HCT116 (cell line): ENCODE results near the gene LDLRAD4.

Source experiments
- CBX3 ChIP-seq: IDR thresholded peaks from 2 replicates; pipeline ENCODE4 v1.6.1; 2012; ENCODE audit warnings: low read depth
- CTCF ChIP-seq, 3 experiments: fragments of 200-600 bp in 1 of 3; sonication (generic) in 1 of 3; IDR thresholded peaks in 2 of 3; conservative IDR thresholded peaks in 1 of 3; 2 replicates each; pipeline ENCODE4 v1.5.1; 2012 to 2017; ENCODE audit warnings: low read depth in 2 of 3, low read length in 2 of 3, antibody characterized with exemption in 1 of 3, borderline replicate concordance in 1 of 3, control low read depth in 1 of 3, mild to moderate bottlenecking in 1 of 3, mixed read lengths in 1 of 3, mixed run types in 1 of 3, moderate library complexity in 1 of 3; ENCODE audit not compliant: insufficient read depth in 1 of 3
- EZH2 ChIP-seq: fragments of 200-600 bp; sonication (generic); IDR thresholded peaks from 2 replicates; pipeline ENCODE4 v1.6.1; 2017; ENCODE audit warnings: antibody characterized with exemption, mixed run types
- EZH2phosphoT487 ChIP-seq: fragments of 200-600 bp; IDR thresholded peaks from 2 replicates; pipeline ENCODE4 v1.6.1; 2018; ENCODE audit warnings: antibody characterized with exemption, borderline replicate concordance
- POLR2A ChIP-seq: IDR thresholded peaks from 2 replicates; pipeline ENCODE4 v1.7.0; 2011; ENCODE audit warnings: borderline replicate concordance; ENCODE audit not compliant: insufficient read depth, insufficient read length; ENCODE audit errors: extremely low read depth
- POLR2AphosphoS5 ChIP-seq: IDR thresholded peaks from 2 replicates; pipeline ENCODE4 v1.6.1; 2011; ENCODE audit warnings: mild to moderate bottlenecking, low read depth, low read length, moderate library complexity
- RAD21 ChIP-seq: IDR thresholded peaks from 2 replicates; pipeline ENCODE4 v1.6.1; 2012; ENCODE audit warnings: low read depth, mild to moderate bottlenecking
- REST ChIP-seq: IDR thresholded peaks from 2 replicates; pipeline ENCODE4 v1.6.1; 2012; ENCODE audit warnings: low read depth
- YY1 ChIP-seq: IDR thresholded peaks from 2 replicates; pipeline ENCODE4 v1.6.1; 2011; ENCODE audit warnings: low read length, low read depth, moderate library complexity, mild to moderate bottlenecking; ENCODE audit not compliant: insufficient replicate concordance; ENCODE audit errors: extremely low read depth
- ZFX ChIP-seq: fragments of 450-650 bp; IDR thresholded peaks from 2 replicates; pipeline ENCODE4 v1.6.1; 2017
- ZNF274 ChIP-seq: fragments of 200-500 bp; sonication (Bioruptor generic); IDR thresholded peaks from 2 replicates; pipeline ENCODE4 v1.6.1; 2014; ENCODE audit warnings: mild to moderate bottlenecking, low read depth, low read length, inconsistent platforms
- TF ChIP-seq, protein P1 (sequence below): IDR thresholded peaks from 2 replicates; pipeline ENCODE4 v1.6.1; 2012

DNA sequence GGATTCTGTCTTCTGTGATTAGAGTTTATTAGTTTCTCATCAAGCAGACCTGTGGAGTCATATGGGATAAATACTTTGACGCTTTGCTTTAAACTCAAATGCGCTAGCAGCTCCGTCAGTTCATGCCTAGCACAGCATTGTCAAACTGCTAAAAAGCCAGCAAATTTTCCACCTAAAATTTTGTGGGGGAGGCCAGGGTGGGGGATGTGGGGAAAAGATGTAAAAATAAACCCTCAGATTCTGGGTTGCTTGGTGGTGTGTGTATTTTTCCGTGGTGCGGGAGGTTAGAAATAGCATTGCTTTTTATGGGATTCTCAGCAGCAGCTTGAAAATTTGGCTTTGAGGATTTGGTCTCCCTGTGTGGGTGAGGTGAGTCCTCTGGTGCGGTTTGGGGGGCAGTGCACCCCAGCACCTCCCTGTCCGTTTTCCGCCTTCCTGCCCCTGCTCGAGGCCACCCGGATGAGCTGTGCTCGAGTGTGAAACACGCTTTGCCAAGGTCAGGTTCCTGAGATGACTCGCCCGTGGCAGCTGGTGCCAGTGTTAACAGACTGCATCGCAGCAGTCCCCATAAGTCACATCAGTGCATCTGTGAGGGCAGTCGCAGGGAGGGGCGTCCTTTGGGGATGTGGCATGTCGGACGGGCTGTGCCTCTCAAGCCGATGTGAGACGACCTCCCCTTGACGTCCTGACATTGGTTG is 65.9 kb downstream of the LDLRAD4 start:
- TF ChIP-seq CTCF (IDR thresholded peaks at IDR 0.05 in 2 of 3, conservative IDR thresholded peaks at IDR 0.05 in 1 of 3; ENCODE audit: borderline replicate concordance in 1 of 3, insufficient read depth in 1 of 3, low read depth in 2 of 3, low read length in 2 of 3) (no peak), YY1 (no peak), POLR2A (no peak), POLR2AphosphoS5 (no peak), CBX3 (no peak), ZFX (no peak), ZNF274 (no peak), RAD21 (no peak), REST (no peak), EZH2 (no peak), EZH2phosphoT487 (no peak)
- TF ChIP-seq, protein P1, sequence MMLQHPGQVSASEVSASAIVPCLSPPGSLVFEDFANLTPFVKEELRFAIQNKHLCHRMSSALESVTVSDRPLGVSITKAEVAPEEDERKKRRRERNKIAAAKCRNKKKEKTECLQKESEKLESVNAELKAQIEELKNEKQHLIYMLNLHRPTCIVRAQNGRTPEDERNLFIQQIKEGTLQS, result no peak
